GM18508 (cell line): ENCODE data around the gene EIF2S3.

Experiments
- ATAC-seq: cut with Tn5 transposase; IDR thresholded peaks from one replicate; pipeline ENCODE4 v1.9.1; 2021; ENCODE audit warnings: moderate number of reproducible peaks; ENCODE audit not compliant: insufficient read depth, unreplicated experiment

EIF2S3 gene

DNA sequence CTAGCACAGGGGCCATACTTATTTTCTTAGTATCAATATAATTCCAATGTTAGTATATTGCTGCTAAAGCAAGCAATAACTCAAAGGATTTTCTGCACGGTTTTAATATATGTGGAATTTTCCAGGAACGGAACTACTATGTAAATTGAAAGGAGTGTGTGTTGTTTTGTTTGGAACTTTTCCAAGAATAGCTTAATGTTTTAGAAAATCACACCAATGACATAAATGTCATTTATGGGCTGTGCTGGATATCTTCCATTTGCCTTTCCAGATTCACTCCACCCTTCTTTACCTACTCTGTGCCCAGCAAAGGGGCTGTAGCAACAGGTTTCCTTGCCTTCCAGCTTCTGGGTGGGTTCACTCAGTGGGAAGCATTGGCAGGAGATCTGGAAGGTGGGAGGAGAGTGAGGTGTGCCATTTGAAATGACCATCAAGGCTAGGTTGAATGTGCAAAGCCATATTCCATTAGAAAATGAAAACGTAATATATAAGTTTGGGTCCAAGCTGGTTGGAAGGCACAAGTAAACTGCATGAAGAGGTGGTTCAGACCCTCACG, 69.6 kb downstream of the EIF2S3 start:
- ATAC-seq: no peak

DNA sequence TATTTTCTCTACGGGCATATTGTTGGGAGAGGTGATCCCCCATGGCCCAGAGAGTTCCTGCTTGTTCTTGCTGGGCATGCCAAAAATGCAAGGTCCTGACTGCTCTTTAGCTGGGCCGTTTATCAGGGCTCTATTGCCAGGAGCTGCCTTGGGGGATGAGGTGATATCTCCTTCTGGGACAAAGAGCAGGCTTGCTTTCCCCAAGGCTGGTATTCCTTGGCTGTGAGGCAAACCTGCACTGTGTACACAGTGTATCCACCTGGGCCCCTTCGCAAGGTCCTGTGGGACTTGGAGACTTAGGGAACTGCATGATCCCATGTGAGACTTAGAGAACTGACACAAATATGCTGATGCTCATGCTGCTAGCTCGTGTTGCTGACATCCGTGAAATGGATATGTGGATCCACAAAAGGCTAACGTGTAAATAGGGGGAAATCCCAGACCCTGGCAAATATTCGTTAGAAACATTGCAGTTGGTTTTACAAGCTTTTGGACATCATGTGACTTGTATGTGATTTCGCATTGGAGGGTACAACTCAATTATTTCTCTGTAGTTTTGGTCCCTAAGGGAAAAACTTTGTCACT, 70.4 kb downstream of the EIF2S3 start:
- no peak for ATAC-seq
